Endothelial cell (in vitro differentiated cells): ENCODE results near the gene BCKDK. TPM values are rescaled to one million over a fixed set of nuclear protein-coding genes. Genes with fewer than 3 reads are reported as not detected.
A peak's percentile ranks its signal among the peaks of the same experiment; 100 is the strongest.

Experiments
- DNase-seq: peaks from one replicate; pipeline ENCODE4 v3.0.0; 2021; ENCODE audit warnings: low spot score
- H3K27ac Mint-ChIP-seq: one replicate; pipeline ENCODE4 v1.8.0; 2021; ENCODE audit warnings: mixed read lengths, inconsistent platforms; ENCODE audit not compliant: unreplicated experiment
- H3K27me3 Mint-ChIP-seq: one replicate; pipeline ENCODE4 v1.8.0; 2021; ENCODE audit warnings: mild to moderate bottlenecking, moderate library complexity, mixed read lengths, inconsistent platforms; ENCODE audit not compliant: unreplicated experiment
- H3K36me3 Mint-ChIP-seq: one replicate; pipeline ENCODE4 v1.8.0; 2021; ENCODE audit warnings: mild to moderate bottlenecking, low read depth, mixed read lengths, inconsistent platforms; ENCODE audit not compliant: unreplicated experiment
- H3K4me1 Mint-ChIP-seq: one replicate; pipeline ENCODE4 v1.8.0; 2021; ENCODE audit warnings: mild to moderate bottlenecking, mixed read lengths, inconsistent platforms; ENCODE audit not compliant: unreplicated experiment
- H3K4me3 Mint-ChIP-seq: one replicate; pipeline ENCODE4 v1.8.0; 2021; ENCODE audit warnings: mild to moderate bottlenecking, mixed read lengths, inconsistent platforms; ENCODE audit not compliant: unreplicated experiment
- H3K9me3 Mint-ChIP-seq: one replicate; pipeline ENCODE4 v1.8.0; 2021; ENCODE audit warnings: mixed read lengths, inconsistent platforms; ENCODE audit not compliant: unreplicated experiment
- total RNA-seq: library from RNA; stranded (reverse); fragmentation: NEBNext Ultra II Directional; extraction: Animal tissue kit (Norgen Biotek cat#: 25700); gene quantifications from one replicate; pipeline ENCODE4 v1.2.1, GENCODE V29; 2021; ENCODE audit not compliant: unreplicated experiment
- TF ChIP-seq, protein P1 (sequence below): fragments of 200-600 bp; sonication (generic); IDR thresholded peaks from one replicate; pipeline ENCODE4 v1.5.0; 2021; ENCODE audit warnings: antibody characterized with exemption; ENCODE audit not compliant: unreplicated experiment

Gene BCKDK
- total RNA-seq, 1 donor from 2014 or later: 56.8 TPM

DNA sequence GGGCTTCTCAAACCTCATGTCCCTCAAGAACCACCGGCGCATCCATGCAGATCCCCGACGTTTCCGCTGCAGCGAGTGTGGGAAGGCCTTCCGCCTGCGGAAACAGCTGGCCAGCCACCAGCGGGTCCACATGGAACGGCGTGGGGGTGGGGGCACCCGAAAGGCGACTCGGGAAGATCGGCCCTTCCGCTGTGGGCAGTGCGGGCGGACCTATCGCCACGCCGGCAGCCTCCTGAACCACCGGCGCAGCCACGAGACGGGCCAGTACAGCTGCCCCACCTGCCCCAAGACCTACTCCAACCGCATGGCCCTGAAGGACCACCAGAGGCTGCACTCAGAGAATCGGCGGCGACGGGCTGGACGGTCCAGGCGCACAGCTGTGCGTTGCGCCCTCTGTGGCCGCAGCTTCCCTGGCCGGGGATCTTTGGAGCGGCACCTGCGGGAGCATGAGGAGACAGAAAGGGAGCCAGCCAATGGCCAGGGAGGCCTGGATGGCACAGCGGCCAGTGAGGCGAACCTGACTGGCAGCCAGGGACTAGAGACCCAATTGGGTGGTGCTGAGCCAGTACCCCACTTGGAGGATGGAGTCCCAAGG, 28.1 kb upstream of the BCKDK start:
- TF ChIP-seq, protein P1, sequence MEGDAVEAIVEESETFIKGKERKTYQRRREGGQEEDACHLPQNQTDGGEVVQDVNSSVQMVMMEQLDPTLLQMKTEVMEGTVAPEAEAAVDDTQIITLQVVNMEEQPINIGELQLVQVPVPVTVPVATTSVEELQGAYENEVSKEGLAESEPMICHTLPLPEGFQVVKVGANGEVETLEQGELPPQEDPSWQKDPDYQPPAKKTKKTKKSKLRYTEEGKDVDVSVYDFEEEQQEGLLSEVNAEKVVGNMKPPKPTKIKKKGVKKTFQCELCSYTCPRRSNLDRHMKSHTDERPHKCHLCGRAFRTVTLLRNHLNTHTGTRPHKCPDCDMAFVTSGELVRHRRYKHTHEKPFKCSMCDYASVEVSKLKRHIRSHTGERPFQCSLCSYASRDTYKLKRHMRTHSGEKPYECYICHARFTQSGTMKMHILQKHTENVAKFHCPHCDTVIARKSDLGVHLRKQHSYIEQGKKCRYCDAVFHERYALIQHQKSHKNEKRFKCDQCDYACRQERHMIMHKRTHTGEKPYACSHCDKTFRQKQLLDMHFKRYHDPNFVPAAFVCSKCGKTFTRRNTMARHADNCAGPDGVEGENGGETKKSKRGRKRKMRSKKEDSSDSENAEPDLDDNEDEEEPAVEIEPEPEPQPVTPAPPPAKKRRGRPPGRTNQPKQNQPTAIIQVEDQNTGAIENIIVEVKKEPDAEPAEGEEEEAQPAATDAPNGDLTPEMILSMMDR: no peak
- no peak overlapping the region for H3K4me3 Mint-ChIP-seq
- H3K4me1 Mint-ChIP-seq: peaks cover 3% of the 10 kb centered on the region
- DNase-seq: no peak
- no peak overlapping the region for H3K27ac Mint-ChIP-seq
- H3K27me3 Mint-ChIP-seq: peaks cover 22% of the 10 kb centered on the region
- no peaks in the 10 kb centered on the region for H3K9me3 Mint-ChIP-seq
- H3K36me3 Mint-ChIP-seq: peaks cover 29% of the 10 kb centered on the region

DNA sequence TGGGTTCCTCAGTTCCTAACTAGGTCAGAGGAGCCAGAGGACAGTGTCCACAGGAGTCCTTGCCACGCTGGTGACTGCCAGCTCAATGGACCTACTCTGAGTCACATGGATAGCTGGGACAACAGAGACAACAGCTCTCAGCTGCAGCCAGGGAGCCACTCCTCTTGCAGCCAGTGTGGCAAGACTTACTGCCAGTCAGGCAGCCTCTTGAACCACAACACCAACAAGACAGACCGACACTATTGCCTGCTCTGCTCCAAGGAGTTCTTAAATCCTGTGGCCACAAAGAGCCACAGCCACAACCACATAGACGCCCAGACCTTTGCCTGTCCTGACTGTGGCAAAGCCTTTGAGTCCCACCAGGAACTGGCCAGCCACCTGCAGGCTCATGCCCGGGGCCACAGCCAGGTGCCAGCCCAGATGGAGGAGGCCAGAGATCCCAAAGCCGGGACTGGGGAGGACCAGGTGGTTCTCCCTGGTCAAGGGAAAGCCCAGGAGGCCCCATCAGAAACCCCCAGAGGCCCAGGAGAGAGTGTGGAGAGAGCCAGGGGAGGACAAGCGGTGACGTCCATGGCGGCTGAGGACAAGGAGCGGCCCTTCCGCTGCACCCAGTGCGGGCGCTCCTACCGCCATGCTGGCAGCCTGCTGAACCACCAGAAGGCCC, 27.3 kb upstream of the BCKDK start:
- Mint-ChIP-seq H3K4me3 (no peak overlapping the region), H3K4me1 (peaks cover 2% of the 10 kb centered on the region), H3K27me3 (peaks cover 21% of the 10 kb centered on the region), H3K36me3 (peaks cover 31% of the 10 kb centered on the region), H3K9me3 (no peaks in the 10 kb centered on the region), H3K27ac (no peak overlapping the region)
- TF ChIP-seq, protein P1: no peak
- no peak for DNase-seq

DNA sequence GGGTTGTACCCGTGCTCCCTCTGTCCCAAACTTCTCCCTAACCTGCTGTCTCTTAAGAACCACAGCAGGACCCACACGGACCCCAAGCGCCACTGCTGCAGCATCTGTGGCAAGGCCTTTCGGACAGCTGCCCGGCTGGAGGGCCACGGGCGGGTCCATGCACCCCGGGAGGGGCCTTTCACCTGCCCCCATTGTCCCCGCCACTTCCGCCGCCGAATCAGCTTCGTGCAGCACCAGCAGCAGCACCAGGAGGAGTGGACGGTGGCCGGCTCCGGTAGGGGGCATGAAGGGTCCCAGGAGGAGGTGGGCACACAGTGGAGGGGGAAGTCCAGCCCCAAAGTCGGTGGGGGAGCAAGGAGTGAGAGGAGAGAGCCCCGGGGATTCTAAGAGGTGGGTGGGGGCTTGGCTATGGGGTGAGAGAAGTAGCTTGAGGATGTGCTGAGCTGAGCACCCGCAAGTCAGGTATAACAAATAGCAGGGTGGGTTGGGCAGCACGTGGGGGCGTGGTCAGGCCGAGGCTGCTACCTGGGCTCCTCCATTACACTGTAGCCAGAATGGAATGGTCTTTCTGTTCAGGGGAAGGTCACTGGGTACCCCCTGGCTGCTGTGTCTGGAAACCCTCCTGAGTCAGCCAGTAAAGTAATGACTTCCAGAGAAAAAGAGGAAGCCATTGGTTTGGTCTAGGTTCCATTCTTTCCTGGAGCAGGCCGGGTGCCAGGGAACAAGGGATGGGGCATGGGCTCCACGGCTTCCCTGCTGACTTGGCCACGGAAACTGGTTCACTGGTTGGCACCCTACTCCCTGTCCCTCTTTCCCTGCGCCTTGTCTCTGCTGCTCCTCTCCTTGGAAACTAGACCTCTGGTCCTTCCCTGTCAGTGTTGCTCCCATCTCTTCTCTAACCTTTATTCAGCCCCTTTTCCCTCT, 26.5 kb upstream of the BCKDK start:
- TF ChIP-seq, protein P1: no peak
- peak overlapping the region; percentile 40 for H3K4me3 Mint-ChIP-seq
- H3K9me3 Mint-ChIP-seq: no peaks in the 10 kb centered on the region
- H3K36me3 Mint-ChIP-seq: peaks cover 31% of the 10 kb centered on the region
- peak overlapping the region; percentile 44 for H3K27ac Mint-ChIP-seq
- H3K4me1 Mint-ChIP-seq: peaks cover 2% of the 10 kb centered on the region
- peaks cover 26% of the 10 kb centered on the region for H3K27me3 Mint-ChIP-seq
- DNase-seq: no peak

DNA sequence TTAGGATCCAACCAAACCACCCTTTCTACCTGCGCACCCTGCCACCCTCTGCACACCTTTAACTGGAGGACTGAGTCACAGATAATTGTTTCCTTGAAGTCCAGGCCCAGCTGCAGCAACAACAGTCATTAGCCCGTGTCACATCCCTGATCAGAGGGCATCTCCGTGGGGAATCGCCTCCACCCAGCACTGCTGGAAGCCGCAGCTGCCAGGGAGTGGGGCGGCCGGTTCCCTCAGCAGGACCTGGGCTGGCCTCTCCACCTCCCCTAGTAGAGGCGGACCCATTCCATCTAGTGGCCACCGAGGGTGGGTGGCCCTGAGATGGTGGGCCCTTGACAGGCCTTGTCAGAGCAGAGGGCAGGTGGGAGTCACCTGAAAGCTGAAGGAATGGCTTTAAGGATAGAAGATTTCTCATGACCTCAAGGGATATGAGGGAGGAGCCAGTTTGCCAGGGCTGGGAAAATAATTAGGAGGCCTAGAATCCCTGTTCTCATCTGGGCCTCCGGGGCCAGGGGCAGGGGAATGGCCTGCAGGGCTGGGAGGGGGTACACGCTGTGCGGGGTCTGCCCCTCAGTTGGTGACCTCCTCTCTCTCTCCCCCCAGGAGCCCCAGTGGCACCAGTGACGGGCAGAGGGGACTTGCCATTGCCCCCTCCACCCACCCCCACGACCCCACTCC, 25.7 kb upstream of the BCKDK start:
- DNase-seq: no peak

More for the DNA sequence above, 25.7 kb upstream of the BCKDK start:
- H3K27me3 Mint-ChIP-seq: peaks cover 29% of the 10 kb centered on the region
- peak overlapping the region; percentile 44 for H3K27ac Mint-ChIP-seq
- peak overlapping the region; percentile 40 for H3K4me3 Mint-ChIP-seq
- peaks cover 31% of the 10 kb centered on the region for H3K36me3 Mint-ChIP-seq
- H3K4me1 Mint-ChIP-seq: peaks cover 2% of the 10 kb centered on the region
- no peaks in the 10 kb centered on the region for H3K9me3 Mint-ChIP-seq
- TF ChIP-seq, protein P1: no peak
